ENCODE measurements around the gene BMAL1. TPM values are rescaled to one million over a fixed set of nuclear protein-coding genes. Genes with fewer than 3 reads are reported as not detected.

BMAL1 gene
- total and polyA plus RNA-seq, 2 of the 8 experiments (the other 6 are each of a cell fraction or from before 2014, with no cell fraction given): 6.8 to 6.9 TPM

DNA sequence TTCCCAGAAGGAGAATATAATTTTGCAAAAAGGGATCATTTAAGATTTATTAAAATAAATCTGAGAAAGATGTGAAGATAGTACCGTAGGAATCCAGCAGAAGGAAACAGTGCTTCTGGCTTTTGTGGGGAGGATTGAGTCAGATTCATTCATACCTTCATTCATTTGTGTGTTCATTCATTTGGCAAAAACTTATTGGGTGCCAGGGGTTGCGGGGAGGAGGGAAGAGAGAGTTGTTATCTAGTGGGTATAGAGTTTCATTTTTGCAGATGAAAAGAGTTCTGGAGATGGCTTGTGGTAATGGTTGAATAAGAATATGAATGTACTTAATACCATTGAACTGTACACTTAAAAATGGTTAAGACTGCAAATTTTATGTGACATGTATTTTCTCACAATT is 31.1 kb downstream of the BMAL1 start:
- no peak overlapping the region for H3K9ac ChIP-seq (replicated peaks in 1 of 4; ENCODE audit: extremely low read depth in 1 of 4, low read depth in 3 of 4, low read length in 3 of 4)
- no peaks in the 10 kb centered on the region for H3K36me3 ChIP-seq (ENCODE audit: control insufficient read depth in 2 of 4, insufficient read depth in 4 of 4, low read length in 3 of 4)
- H3K9me3 ChIP-seq (ENCODE audit: insufficient read depth in 2 of 2, low read depth in 1 of 2, low read length in 1 of 2): no peaks in the 10 kb centered on the region
- no peak overlapping the region for H4K91ac ChIP-seq (replicated peaks; ENCODE audit: insufficient read length, low read length)
- no peak overlapping the region for H3K23ac ChIP-seq (ENCODE audit: insufficient read length)
- no peak overlapping the region for H4K5ac ChIP-seq (ENCODE audit: insufficient read length, low read depth, low read length)
- H3K79me2 ChIP-seq (ENCODE audit: control insufficient read depth in 1 of 2, insufficient read depth in 2 of 2, low read length in 2 of 2): no peaks in the 10 kb centered on the region
- no peak overlapping the region for H3K4me3 ChIP-seq (ENCODE audit: extremely low read depth in 1 of 4, insufficient read depth in 2 of 4, low read depth in 3 of 4, low read length in 4 of 4)
- no peaks in the 10 kb centered on the region for H3K23me2 ChIP-seq (ENCODE audit: low read depth, low read length)
- H3K18ac ChIP-seq (ENCODE audit: extremely low read depth, low read length): no peak overlapping the region
- no peaks in the 10 kb centered on the region; a peak in 1 of 7 replicates for H3K4me1 ChIP-seq (replicated peaks in 1 of 4; ENCODE audit: control insufficient read depth in 3 of 4, insufficient read depth in 4 of 4, low read length in 3 of 4)
- no peak overlapping the region for H4K8ac ChIP-seq (ENCODE audit: extremely low read depth, insufficient read depth, low read length)
- no peak overlapping the region for H2BK5ac ChIP-seq (ENCODE audit: low read depth, low read length)
- H3K56ac ChIP-seq (replicated peaks; ENCODE audit: insufficient read length, low read depth, low read length): no peak overlapping the region
- H2BK20ac ChIP-seq (ENCODE audit: low read length): no peak overlapping the region
- H2BK120ac ChIP-seq (replicated peaks; ENCODE audit: low read depth, low read length): no peak overlapping the region
- ChIA-PET CTCF (ENCODE audit: partially characterized antibody) (interaction anchor here (1.2 to 1.5 kb wide), 4 partner anchors 14 to 124 kb away, joined by 3 to 4 read pairs (median 3); no protein-coding TSS in a partner anchor), POLR2A (ENCODE audit: partially characterized antibody) (no interaction called here)
- 97% methylated on average over 2 of the region's 2 CpGs; no CpG with 5 or more reads in 1 of the 2 experiments for WGBS, 2 experiments (ENCODE audit: extremely low coverage in 1 of 2, insufficient coverage in 1 of 2, insufficient read length in 1 of 2, insufficient replicate concordance in 2 of 2, low coverage in 1 of 2, low lambda C conversion rate in 2 of 2, missing lambda C conversion rate in 1 of 2)
- no peak for FAIRE-seq
- no peak overlapping the region for H2AK5ac ChIP-seq (ENCODE audit: low read depth, low read length)
- no peaks in the 10 kb centered on the region; the same call in 1 of the 2 replicates for H3K79me1 ChIP-seq (ENCODE audit: low read depth, low read length)
- no peak overlapping the region for H2BK15ac ChIP-seq (ENCODE audit: low read length)
- no peak overlapping the region for H2AFZ ChIP-seq (ENCODE audit: low read length)
- no peak overlapping the region for H3K27ac ChIP-seq (ENCODE audit: low read depth, low read length)
- no peak overlapping the region for H2BK12ac ChIP-seq (ENCODE audit: low read depth, low read length)
- no peak overlapping the region for H3K14ac ChIP-seq (ENCODE audit: insufficient read length)
- no peaks in the 10 kb centered on the region for H3K27me3 ChIP-seq (replicated peaks in 1 of 4; ENCODE audit: control insufficient read depth in 3 of 4, extremely low read depth in 1 of 4, insufficient read depth in 3 of 4, low read length in 3 of 4)
- no peak for DNase-seq (ENCODE audit: low read depth in 1 of 2, low spot score in 2 of 2)
- peaks cover 0 to 1% of the 10 kb centered on the region in 2 experiments for H4K20me1 ChIP-seq (replicated peaks in 1 of 2; ENCODE audit: control insufficient read depth in 1 of 2, insufficient read depth in 2 of 2, low read length in 2 of 2)
- no peak overlapping the region for H3K4me2 ChIP-seq (ENCODE audit: insufficient read depth in 1 of 2, low read depth in 2 of 2, low read length in 2 of 2)
- no peak overlapping the region for H3K4ac ChIP-seq (replicated peaks; ENCODE audit: insufficient read length, low read depth, low read length)
- TF ChIP-seq RXRA (IDR thresholded peaks at IDR 0.05; ENCODE audit: insufficient read depth, low read depth, low read length) (no peak), SUZ12 (IDR thresholded peaks at IDR 0.05; ENCODE audit: low read length) (no peak), CEBPB (IDR thresholded peaks at IDR 0.05; ENCODE audit: low read depth, low read length) (no peak), GABPA (IDR thresholded peaks at IDR 0.05; ENCODE audit: borderline replicate concordance, insufficient read depth, low read length) (no peak), EP300 (IDR thresholded peaks at IDR 0.05; ENCODE audit: borderline replicate concordance in 1 of 2, low read depth in 2 of 2, low read length in 2 of 2) (no peak), KDM4A (IDR thresholded peaks at IDR 0.05; ENCODE audit: low read depth, low read length, severe bottlenecking) (no peak), BCL11A (IDR thresholded peaks at IDR 0.05; ENCODE audit: low read depth in 2 of 2, low read length in 2 of 2) (no peak), EZH2 (IDR thresholded peaks at IDR 0.05; ENCODE audit: low read depth, low read length, severe bottlenecking) (no peak), BRCA1 (IDR thresholded peaks at IDR 0.05; ENCODE audit: low read depth, low read length) (no peak), KDM1A (IDR thresholded peaks at IDR 0.05; ENCODE audit: borderline replicate concordance, low read length) (no peak), BACH1 (IDR thresholded peaks at IDR 0.05; ENCODE audit: low read length) (no peak), TAF7 (optimal IDR thresholded peaks at IDR 0.05; ENCODE audit: borderline replicate concordance, low read depth, low read length) (no peak), POU5F1 (IDR thresholded peaks at IDR 0.05; ENCODE audit: low read depth, low read length) (no peak)
- TF ChIP-seq, protein P1, sequence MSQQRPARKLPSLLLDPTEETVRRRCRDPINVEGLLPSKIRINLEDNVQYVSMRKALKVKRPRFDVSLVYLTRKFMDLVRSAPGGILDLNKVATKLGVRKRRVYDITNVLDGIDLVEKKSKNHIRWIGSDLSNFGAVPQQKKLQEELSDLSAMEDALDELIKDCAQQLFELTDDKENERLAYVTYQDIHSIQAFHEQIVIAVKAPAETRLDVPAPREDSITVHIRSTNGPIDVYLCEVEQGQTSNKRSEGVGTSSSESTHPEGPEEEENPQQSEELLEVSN (IDR thresholded peaks at IDR 0.05): no peak

All from H1 (cell line).